B cell (primary cell): ENCODE results near the gene TSPY10. TPM values are rescaled to one million over a fixed set of nuclear protein-coding genes. Genes with fewer than 3 reads are reported as not detected.
"Not testable (repeated sequence)": the region's sequence is repeated elsewhere in the genome, so short reads cannot be mapped to it uniquely, and the experiment has no call there.

Experiments used
- ATAC-seq: fragments of 200-7000 bp; cut with Tn5 transposase; one replicate; pipeline ENCODE4 v1.10.0; 2021; ENCODE audit warnings: low read depth, mild to moderate bottlenecking, moderate number of reproducible peaks, moderate library complexity
- CTCF ChIA-PET: fragments of 350-600 bp; sonication (Branson Sonifier 250); formaldehyde crosslinking; loops from one replicate; lab custom pipeline; 2021; ENCODE audit warnings: antibody characterized with exemption, inconsistent platforms; lab: Charles Lee
- POLR2A ChIA-PET: fragments of 350-600 bp; sonication (Branson Sonifier 250); formaldehyde crosslinking; loops from one replicate; lab custom pipeline; 2021; ENCODE audit warnings: antibody characterized with exemption; lab: Charles Lee
- DNase-seq: peaks from one replicate; pipeline ENCODE4 v3.0.0; 2013
- H2AFZ ChIP-seq: 2 replicates; pipeline ENCODE4 v1.6.1; 2012; ENCODE audit warnings: mild to moderate bottlenecking, low read depth, low read length; ENCODE audit not compliant: insufficient read depth, poor library complexity, severe bottlenecking
- H3K27ac ChIP-seq, 2 donors: 1 replicate in 1 of 2; 2 replicates in 1 of 2; pipeline ENCODE4 v1.5.1; 2012 to 2013; ENCODE audit warnings: low read length in 2 of 2, mild to moderate bottlenecking in 2 of 2, moderate library complexity in 1 of 2
- H3K27me3 ChIP-seq, 4 experiments: fragments of 200-600 bp in 1 of 4; sonication (generic) in 1 of 4; replicated peaks in 1 of 4; 1 replicate in 2 of 4; 2 replicates in 2 of 4; pipeline versions ENCODE4 v1.6.1 to v1.7.0; 2013 to 2016; ENCODE audit warnings: low read length in 3 of 4, mild to moderate bottlenecking in 2 of 4, mixed read lengths in 1 of 4, moderate library complexity in 1 of 4; ENCODE audit not compliant: insufficient read depth in 4 of 4, control insufficient read depth in 3 of 4; ENCODE audit errors: control extremely low read depth in 1 of 4
- H3K36me3 ChIP-seq, 2 experiments: replicated peaks in 1 of 2; 1 replicate in 1 of 2; 2 replicates in 1 of 2; pipeline versions ENCODE4 v1.6.1 to v1.7.1; 2013; ENCODE audit warnings: low read length in 1 of 2; ENCODE audit not compliant: insufficient read depth in 2 of 2, control insufficient read depth in 1 of 2; ENCODE audit errors: control extremely low read depth in 1 of 2, extremely low read depth in 1 of 2
- H3K4me1 ChIP-seq, 2 donors: fragments of 200-600 bp in 1 of 2; sonication (generic) in 1 of 2; 1 replicate in 1 of 2; 2 replicates in 1 of 2; pipeline versions ENCODE4 v1.5.1 to v1.6.1; 2013 to 2017; ENCODE audit warnings: low read length in 2 of 2; ENCODE audit not compliant: control insufficient read depth in 2 of 2, insufficient read depth in 2 of 2
- H3K4me2 ChIP-seq: replicated peaks from 2 replicates; pipeline ENCODE3; 2012; ENCODE audit warnings: mild to moderate bottlenecking, low read depth, low read length; ENCODE audit not compliant: poor library complexity, severe bottlenecking
- H3K4me3 ChIP-seq, 5 experiments: fragments of 200-600 bp in 1 of 5; sonication (generic) in 1 of 5; 1 replicate in 3 of 5; 2 replicates in 2 of 5; pipeline versions ENCODE4 v1.5.1 to v1.7.0; 2011 to 2016; ENCODE audit warnings: low read length in 4 of 5, mild to moderate bottlenecking in 4 of 5, low read depth in 2 of 5, control low read depth in 1 of 5, moderate library complexity in 1 of 5; ENCODE audit not compliant: insufficient read depth in 1 of 5; ENCODE audit errors: control extremely low read depth in 1 of 5, extremely low read depth in 1 of 5
- H3K79me2 ChIP-seq: fragments of 200-600 bp; sonication (generic); one replicate; pipeline ENCODE4 v1.6.0; 2016; ENCODE audit warnings: low read length; ENCODE audit not compliant: control insufficient read depth, insufficient read depth
- H3K9ac ChIP-seq: fragments of 200-600 bp; sonication (generic); 2 replicates; pipeline ENCODE4 v1.6.1; 2017; ENCODE audit warnings: mild to moderate bottlenecking, low read length, moderate library complexity
- H3K9me3 ChIP-seq, 3 donors: one replicate each; pipeline versions ENCODE4 v1.6.1 to v1.7.1; 2013; ENCODE audit warnings: low read length in 2 of 3; ENCODE audit not compliant: control insufficient read depth in 2 of 3, insufficient read depth in 1 of 3; ENCODE audit errors: control extremely low read depth in 1 of 3
- H4K20me1 ChIP-seq: 2 replicates; pipeline ENCODE4 v1.6.0; 2012; ENCODE audit warnings: mild to moderate bottlenecking, low read length; ENCODE audit not compliant: insufficient read depth, control insufficient read depth, poor library complexity, severe bottlenecking
- H3K27ac Mint-ChIP-seq: one replicate; pipeline ENCODE4 v1.8.0; 2021; ENCODE audit warnings: mixed read lengths
- H3K27me3 Mint-ChIP-seq: one replicate; pipeline ENCODE4 v1.8.0; 2021; ENCODE audit warnings: mixed read lengths
- H3K4me1 Mint-ChIP-seq: one replicate; pipeline ENCODE4 v1.8.0; 2021; ENCODE audit warnings: mixed read lengths
- H3K4me3 Mint-ChIP-seq: one replicate; pipeline ENCODE4 v1.8.0; 2021; ENCODE audit warnings: mixed read lengths
- H3K9me3 Mint-ChIP-seq: one replicate; pipeline ENCODE4 v1.8.0; 2022; ENCODE audit warnings: mixed read lengths; ENCODE audit not compliant: insufficient read depth
- WGBS: methylation state at CpG from one replicate; pipeline ENCODE4 v1.1.5; 2013; ENCODE audit warnings: missing lambda C conversion rate; ENCODE audit not compliant: insufficient coverage; 5-methylcytosine and 5-hydroxymethylcytosine counted together
- intact Hi-C: fragments of 100-400 bp; cut with micrococcal nuclease; formaldehyde crosslinking; loops from one replicate; pipeline ENCODE4 v1.10.0; 2022
- polyA minus RNA-seq: library from RNA; depleted of rRNA, polyadenylated mRNA; stranded (reverse); fragments of >200 nt; gene quantifications from 2 replicates; pipeline ENCODE4 v1.2.3, GENCODE V29; 2012
- polyA plus RNA-seq: library from polyadenylated mRNA; depleted of rRNA; stranded (reverse); fragments of >200 nt; gene quantifications from 2 replicates; pipeline ENCODE4 v1.2.3, GENCODE V29; 2012
- total RNA-seq, 2 donors: library from RNA; stranded (reverse); fragments of 120-200 nt in 1 of 2; gene quantifications; 1 replicate in 1 of 2; 2 replicates in 1 of 2; pipeline versions ENCODE4 v1.2.3 to v1.2.4, GENCODE V29; 2013 to 2022

Gene TSPY10, protein sequence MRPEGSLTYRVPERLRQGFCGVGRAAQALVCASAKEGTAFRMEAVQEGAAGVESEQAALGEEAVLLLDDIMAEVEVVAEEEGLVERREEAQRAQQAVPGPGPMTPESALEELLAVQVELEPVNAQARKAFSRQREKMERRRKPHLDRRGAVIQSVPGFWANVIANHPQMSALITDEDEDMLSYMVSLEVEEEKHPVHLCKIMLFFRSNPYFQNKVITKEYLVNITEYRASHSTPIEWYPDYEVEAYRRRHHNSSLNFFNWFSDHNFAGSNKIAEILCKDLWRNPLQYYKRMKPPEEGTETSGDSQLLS
- total RNA-seq: not detected in 2 replicates
- not detected for total RNA-seq (2013)
- not detected in 2 replicates for polyA plus RNA-seq
- not detected in 2 replicates for polyA minus RNA-seq

DNA sequence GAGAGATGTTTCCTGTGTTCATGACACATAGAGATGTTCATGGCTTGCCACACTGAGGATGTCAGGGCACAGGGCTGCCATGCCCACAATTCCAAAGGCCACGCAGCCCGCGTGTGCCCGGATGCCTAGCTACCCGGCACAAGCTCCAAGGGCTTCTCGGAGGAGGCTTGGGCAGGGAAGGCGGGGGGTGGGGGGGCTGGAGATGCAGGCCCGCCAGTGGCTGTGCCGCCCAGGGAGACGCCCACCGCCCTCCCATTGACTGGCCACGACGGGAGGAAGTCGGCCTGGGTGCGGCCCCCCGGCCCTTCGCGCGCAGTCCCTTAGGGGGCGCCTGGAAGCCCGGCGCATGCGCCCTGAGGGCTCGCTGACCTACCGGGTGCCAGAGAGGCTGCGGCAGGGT lies at the start of gene TSPY10:
Gene TSPY10 (plus strand): TSS at position 301 of the 400 bp plus-strand sequence. CDS start 46 bp downstream, at position 347.
- H3K27me3 Mint-ChIP-seq, H3K4me3 ChIP-seq, H3K27ac ChIP-seq, H3K4me1 Mint-ChIP-seq, H3K4me2 ChIP-seq, H3K36me3 ChIP-seq, H3K79me2 ChIP-seq, H3K27me3 ChIP-seq, H2AFZ ChIP-seq, H3K9me3 ChIP-seq, H3K9ac ChIP-seq, CTCF ChIA-PET, POLR2A ChIA-PET, intact Hi-C loops, H3K27ac Mint-ChIP-seq, H3K4me1 ChIP-seq, H4K20me1 ChIP-seq, H3K9me3 Mint-ChIP-seq, DNase-seq, ATAC-seq, H3K4me3 Mint-ChIP-seq: not testable (repeated sequence)
- WGBS: no CpG with 5 or more reads among the region's 26 CpGs

DNA sequence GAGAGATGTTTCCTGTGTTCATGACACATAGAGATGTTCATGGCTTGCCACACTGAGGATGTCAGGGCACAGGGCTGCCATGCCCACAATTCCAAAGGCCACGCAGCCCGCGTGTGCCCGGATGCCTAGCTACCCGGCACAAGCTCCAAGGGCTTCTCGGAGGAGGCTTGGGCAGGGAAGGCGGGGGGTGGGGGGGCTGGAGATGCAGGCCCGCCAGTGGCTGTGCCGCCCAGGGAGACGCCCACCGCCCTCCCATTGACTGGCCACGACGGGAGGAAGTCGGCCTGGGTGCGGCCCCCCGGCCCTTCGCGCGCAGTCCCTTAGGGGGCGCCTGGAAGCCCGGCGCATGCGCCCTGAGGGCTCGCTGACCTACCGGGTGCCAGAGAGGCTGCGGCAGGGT lies 40.7 kb upstream of the TSPY10 start, which contains the start of gene TSPY9:
Gene TSPY9 (plus strand): TSS at position 301 of the 400 bp plus-strand sequence. CDS start 46 bp downstream, at position 347.
- H3K9me3 ChIP-seq, DNase-seq, H3K4me1 Mint-ChIP-seq, H3K4me1 ChIP-seq, H3K27me3 ChIP-seq, H3K4me3 ChIP-seq, ATAC-seq, H2AFZ ChIP-seq, POLR2A ChIA-PET, H3K79me2 ChIP-seq, H3K4me3 Mint-ChIP-seq, H3K4me2 ChIP-seq, H3K9me3 Mint-ChIP-seq, H3K36me3 ChIP-seq, H4K20me1 ChIP-seq, CTCF ChIA-PET, H3K27me3 Mint-ChIP-seq, H3K27ac Mint-ChIP-seq, intact Hi-C loops, H3K27ac ChIP-seq, H3K9ac ChIP-seq: not testable (repeated sequence)
- WGBS: no CpG with 5 or more reads among the region's 26 CpGs

DNA sequence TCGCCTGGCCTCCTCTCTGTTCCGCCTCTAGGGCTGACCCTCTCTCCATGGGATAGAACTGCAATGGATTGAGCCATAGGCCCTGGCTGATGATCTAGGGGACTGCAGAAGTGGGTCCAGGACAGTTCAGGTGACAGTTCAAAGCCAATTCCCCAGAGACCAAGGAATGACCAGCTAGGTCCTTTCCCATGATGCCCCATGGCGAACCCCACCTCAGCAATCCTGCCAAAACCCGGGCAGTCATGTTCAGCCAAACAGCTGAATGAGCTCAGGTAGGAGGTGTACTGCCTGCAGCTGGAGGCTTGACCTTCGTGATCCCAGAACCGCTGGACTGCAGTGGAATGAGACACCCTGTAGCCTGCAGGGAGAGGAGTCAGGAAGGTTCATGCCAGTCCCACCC lies 23.3 kb upstream of the TSPY10 start:
- WGBS: no CpG with 5 or more reads among the region's 6 CpGs

DNA sequence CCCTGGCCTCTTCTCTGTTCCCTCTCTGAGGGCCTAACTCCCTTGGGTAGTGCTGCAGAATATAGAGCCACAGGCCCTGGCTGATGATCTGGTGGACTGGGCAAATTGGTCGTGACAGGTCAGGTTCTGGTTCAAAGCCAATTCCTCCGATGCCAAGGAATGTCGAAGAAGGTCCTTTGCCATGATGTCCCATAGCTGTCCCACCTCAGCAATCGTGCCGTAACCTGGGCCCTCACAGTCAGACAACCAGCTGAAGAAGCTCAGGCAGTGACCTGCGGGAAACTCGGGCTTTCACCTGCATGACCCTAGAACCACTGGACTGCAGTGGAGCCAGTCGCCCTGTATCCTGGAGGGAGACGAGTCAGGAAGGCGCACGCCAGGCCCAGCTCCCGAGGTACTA lies 11.4 kb upstream of the TSPY10 start:
- H3K4me1 Mint-ChIP-seq, H3K4me3 ChIP-seq, CTCF ChIA-PET, H3K27me3 ChIP-seq, H3K4me3 Mint-ChIP-seq, H3K27ac ChIP-seq, H2AFZ ChIP-seq, H3K9ac ChIP-seq, H3K36me3 ChIP-seq, POLR2A ChIA-PET, H3K9me3 ChIP-seq, H3K27me3 Mint-ChIP-seq, H4K20me1 ChIP-seq, intact Hi-C loops, H3K79me2 ChIP-seq, DNase-seq, H3K4me2 ChIP-seq, H3K4me1 ChIP-seq, H3K27ac Mint-ChIP-seq, ATAC-seq, H3K9me3 Mint-ChIP-seq: not testable (repeated sequence)
- WGBS: 74% methylated on average over 3 of the region's 12 CpGs

More for the DNA sequence above, 23.3 kb upstream of the TSPY10 start:
- H3K4me1 ChIP-seq, intact Hi-C loops, H3K27ac Mint-ChIP-seq, H2AFZ ChIP-seq, H3K79me2 ChIP-seq, H3K4me3 Mint-ChIP-seq, ATAC-seq, H3K4me3 ChIP-seq, H4K20me1 ChIP-seq, H3K27ac ChIP-seq, H3K4me2 ChIP-seq, H3K27me3 Mint-ChIP-seq, H3K9me3 Mint-ChIP-seq, DNase-seq, H3K9ac ChIP-seq, H3K27me3 ChIP-seq, H3K9me3 ChIP-seq, POLR2A ChIA-PET, H3K4me1 Mint-ChIP-seq, CTCF ChIA-PET, H3K36me3 ChIP-seq: not testable (repeated sequence)
